Esophagus (tissue), 2 donors: ENCODE results near the gene BTBD16. TPM values are rescaled to one million over a fixed set of nuclear protein-coding genes. Genes with fewer than 3 reads are reported as not detected.

Experiments used
- H3K27ac ChIP-seq, 2 donors: one replicate each; pipeline ENCODE4 v1.5.1; 2013; ENCODE audit warnings: low read depth in 2 of 2, mild to moderate bottlenecking in 2 of 2, inconsistent platforms in 1 of 2, low read length in 1 of 2, moderate library complexity in 1 of 2
- H3K27me3 ChIP-seq, 2 donors: one replicate each; pipeline ENCODE4 v1.6.1; 2013; ENCODE audit warnings: low read length in 2 of 2, control low read depth in 1 of 2, mild to moderate bottlenecking in 1 of 2; ENCODE audit not compliant: insufficient read depth in 2 of 2, control insufficient read depth in 1 of 2
- H3K36me3 ChIP-seq, 2 donors: one replicate each; pipeline ENCODE4 v1.6.1; 2013; ENCODE audit warnings: low read length in 1 of 2; ENCODE audit not compliant: control insufficient read depth in 2 of 2, insufficient read depth in 2 of 2
- H3K4me1 ChIP-seq, 2 donors: one replicate each; pipeline ENCODE4 v1.6.1; 2013; ENCODE audit warnings: low read length in 1 of 2; ENCODE audit not compliant: control insufficient read depth in 2 of 2, insufficient read depth in 2 of 2
- H3K4me3 ChIP-seq, 2 donors: one replicate each; pipeline ENCODE4 v1.5.1; 2013; ENCODE audit warnings: low read length in 2 of 2, mild to moderate bottlenecking in 2 of 2, low read depth in 1 of 2, moderate library complexity in 1 of 2
- H3K9me3 ChIP-seq, 2 donors: one replicate each; pipeline ENCODE4 v1.6.1; 2013; ENCODE audit warnings: mild to moderate bottlenecking in 2 of 2, low read depth in 1 of 2, low read length in 1 of 2, moderate library complexity in 1 of 2; ENCODE audit not compliant: control insufficient read depth in 2 of 2, insufficient read depth in 1 of 2
- WGBS, 2 donors: extraction: QIAGEN DNeasy Blood & Tissue Kit; methylation state at CpG; one replicate each; pipeline ENCODE4 v1.1.7; 2013; 5-methylcytosine and 5-hydroxymethylcytosine counted together
- polyA plus RNA-seq, 2 donors: library from polyadenylated mRNA; stranded (reverse); fragments of 200-250 nt; gene quantifications; one replicate each; pipeline ENCODE4 v1.2.3, GENCODE V29; 2013
- donor health status: healthy with polysubstance abuse.
- donor health status: Bipolar disorder and iron deficiency.

The BTBD16 gene
- polyA plus RNA-seq, 2 donors = 0.04 to 0.20 TPM

GRCh38 chr10:122346326-122346950 is 75.3 kb downstream of the BTBD16 start:
- WGBS, 2 donors = 90 to 91% methylated on average over 4 of the region's 4 CpGs
- Histone ChIP-seq H3K27me3 (no peaks in the 10 kb centered on the region), H3K27ac (no peak overlapping the region), H3K4me3 (no peak overlapping the region), H3K36me3 (no peaks in the 10 kb centered on the region), H3K4me1 (no peaks in the 10 kb centered on the region), H3K9me3 (no peaks in the 10 kb centered on the region)

- H3K27me3 ChIP-seq = no peaks in the 10 kb centered on the region
- H3K4me1 ChIP-seq = no peaks in the 10 kb centered on the region
- WGBS, 2 donors = 73 to 77% methylated on average over 8 of the region's 8 CpGs
- H3K36me3 ChIP-seq = no peaks in the 10 kb centered on the region
- H3K4me3 ChIP-seq = no peak overlapping the region
- no peak overlapping the region for H3K27ac ChIP-seq
- H3K9me3 ChIP-seq = no peaks in the 10 kb centered on the region
These were observed 76.2 kb downstream of the BTBD16 start for GRCh38 chr10:122347170-122347841.

- H3K27me3 ChIP-seq = no peaks in the 10 kb centered on the region
- H3K27ac ChIP-seq = no peak overlapping the region
- no peaks in the 10 kb centered on the region for H3K36me3 ChIP-seq
- no peak overlapping the region for H3K4me3 ChIP-seq
- WGBS, 2 donors = 45 to 54% methylated on average over 4 of the region's 4 CpGs
- H3K4me1 ChIP-seq = no peaks in the 10 kb centered on the region
- H3K9me3 ChIP-seq = no peaks in the 10 kb centered on the region
These were observed 77.4 kb downstream of the BTBD16 start for GRCh38 chr10:122348512-122348911.

- H3K4me3 ChIP-seq = no peak overlapping the region
- H3K27me3 ChIP-seq = no peaks in the 10 kb centered on the region
- no peaks in the 10 kb centered on the region for H3K36me3 ChIP-seq
- H3K27ac ChIP-seq = no peak overlapping the region
- no peaks in the 10 kb centered on the region for H3K4me1 ChIP-seq
- WGBS, 2 donors = 65 to 67% methylated on average over 7 of the region's 7 CpGs
- H3K9me3 ChIP-seq = no peaks in the 10 kb centered on the region
These were observed 77.9 kb downstream of the BTBD16 start for GRCh38 chr10:122348935-122349361.

GRCh38 chr10:122349758-122350369 is 78.8 kb downstream of the BTBD16 start:
- no peaks in the 10 kb centered on the region for H3K27me3 ChIP-seq
- WGBS, 2 donors = 58 to 70% methylated on average over 3 of the region's 3 CpGs
- no peaks in the 10 kb centered on the region for H3K4me1 ChIP-seq
- H3K27ac ChIP-seq = no peak overlapping the region
- H3K4me3 ChIP-seq = no peak overlapping the region
- H3K36me3 ChIP-seq = no peaks in the 10 kb centered on the region
- no peaks in the 10 kb centered on the region for H3K9me3 ChIP-seq

GRCh38 chr10:122350893-122351292 is 79.8 kb downstream of the BTBD16 start:
- Histone ChIP-seq H3K27ac (no peak overlapping the region), H3K36me3 (no peaks in the 10 kb centered on the region), H3K27me3 (no peaks in the 10 kb centered on the region), H3K4me1 (no peaks in the 10 kb centered on the region), H3K9me3 (no peaks in the 10 kb centered on the region), H3K4me3 (no peak overlapping the region)
- 75 to 81% methylated on average over 12 of the region's 12 CpGs for WGBS, 2 donors

GRCh38 chr10:122352817-122353525 is 81.9 kb downstream of the BTBD16 start:
- no peak overlapping the region for H3K27ac ChIP-seq
- WGBS, 2 donors = 64 to 70% methylated on average over 8 of the region's 8 CpGs

GRCh38 chr10:122354383-122354782 is 83.3 kb downstream of the BTBD16 start:
- WGBS, 2 donors = 75 to 89% methylated on average over 2 of the region's 2 CpGs
- Histone ChIP-seq H3K36me3 (no peaks in the 10 kb centered on the region), H3K27ac (no peak overlapping the region), H3K27me3 (no peaks in the 10 kb centered on the region), H3K9me3 (peaks cover 0 to 4% of the 10 kb centered on the region in 2 donors), H3K4me3 (no peak overlapping the region), H3K4me1 (no peaks in the 10 kb centered on the region)

More at GRCh38 chr10:122352817-122353525, 81.9 kb downstream of the BTBD16 start:
- Histone ChIP-seq H3K27me3 (no peaks in the 10 kb centered on the region), H3K36me3 (no peaks in the 10 kb centered on the region), H3K4me3 (no peak overlapping the region), H3K9me3 (no peaks in the 10 kb centered on the region), H3K4me1 (no peaks in the 10 kb centered on the region)

- Histone ChIP-seq H3K27ac (no peak overlapping the region), H3K27me3 (no peaks in the 10 kb centered on the region), H3K4me3 (no peak overlapping the region), H3K9me3 (peaks cover 0 to 4% of the 10 kb centered on the region in 2 donors), H3K36me3 (no peaks in the 10 kb centered on the region), H3K4me1 (no peaks in the 10 kb centered on the region)
- 93 to 94% methylated on average over 4 of the region's 4 CpGs for WGBS, 2 donors
These were observed 86.6 kb downstream of the BTBD16 start for GRCh38 chr10:122357685-122358084.
